ELR (cell line): ENCODE results near the gene IL1A.

ENCODE experiments used
- DNase-seq: peaks from one replicate; pipeline ENCODE4 v3.0.0-alpha.2; 2015; ENCODE audit warnings: low read depth

IL1A gene

GRCh38 chr2:112818094-112818902, 34.0 kb upstream of the IL1A start:
- DNase-seq = no peak

- DNase-seq = no peak
These were observed 32.9 kb upstream of the IL1A start for GRCh38 chr2:112817082-112817689.

- peak; percentile 63 for DNase-seq
These were observed 30.0 kb upstream of the IL1A start for GRCh38 chr2:112814278-112814677.

GRCh38 chr2:112813280-112813966, 29.1 kb upstream of the IL1A start:
- no peak for DNase-seq

GRCh38 chr2:112812318-112813267, 28.3 kb upstream of the IL1A start:
- DNase-seq = peak; percentile 88

GRCh38 chr2:112811841-112812306, 27.6 kb upstream of the IL1A start:
- DNase-seq = peak; percentile 98

GRCh38 chr2:112811276-112811831, 27.1 kb upstream of the IL1A start:
- no peak for DNase-seq

GRCh38 chr2:112809112-112809511, 24.8 kb upstream of the IL1A start:
- no peak for DNase-seq

- peak; percentile 49 for DNase-seq
These were observed 23.0 kb upstream of the IL1A start for GRCh38 chr2:112807233-112807807.

GRCh38 chr2:112805542-112805941, 21.2 kb upstream of the IL1A start:
- no peak for DNase-seq

GRCh38 chr2:112803691-112804521, 19.6 kb upstream of the IL1A start:
- peak; percentile 97 for DNase-seq

- DNase-seq = no peak
These were observed 16.7 kb upstream of the IL1A start for GRCh38 chr2:112800881-112801583.

- DNase-seq = peak; percentile 27
These were observed 15.0 kb upstream of the IL1A start for GRCh38 chr2:112798979-112799975.

- DNase-seq = no peak
These were observed 12.2 kb upstream of the IL1A start for GRCh38 chr2:112796486-112796885.

- no peak for DNase-seq
These were observed 11.5 kb upstream of the IL1A start for GRCh38 chr2:112795774-112796173.

- DNase-seq = no peak
These were observed 10.5 kb upstream of the IL1A start for GRCh38 chr2:112794841-112795240.

GRCh38 chr2:112794131-112794733, 9.9 kb upstream of the IL1A start:
- DNase-seq = peak; percentile 93

GRCh38 chr2:112793449-112793978, 9.2 kb upstream of the IL1A start:
- DNase-seq = peak; percentile 48
